KOPT-K1 (cell line): ENCODE data around the gene AIFM1.

Source experiments
- H3K27ac ChIP-seq: fragments of 200-600 bp; sonication (generic); 2 replicates; pipeline ENCODE4 v1.5.1; 2016; ENCODE audit warnings: antibody characterized with exemption, mild to moderate bottlenecking, low read depth, low read length; ENCODE audit not compliant: poor library complexity, severe bottlenecking
- H3K36me3 ChIP-seq: fragments of 200-600 bp; sonication (generic); 2 replicates; pipeline ENCODE4 v1.5.1; 2017; ENCODE audit warnings: antibody characterized with exemption, mild to moderate bottlenecking, low read length, moderate library complexity; ENCODE audit not compliant: insufficient read depth
- H3K9me3 ChIP-seq: fragments of 200-600 bp; sonication (generic); 2 replicates; pipeline ENCODE4 v1.5.1; 2017; ENCODE audit warnings: antibody characterized with exemption, low read length, mild to moderate bottlenecking; ENCODE audit not compliant: insufficient read depth, poor library complexity, severe bottlenecking

The AIFM1 gene

DNA sequence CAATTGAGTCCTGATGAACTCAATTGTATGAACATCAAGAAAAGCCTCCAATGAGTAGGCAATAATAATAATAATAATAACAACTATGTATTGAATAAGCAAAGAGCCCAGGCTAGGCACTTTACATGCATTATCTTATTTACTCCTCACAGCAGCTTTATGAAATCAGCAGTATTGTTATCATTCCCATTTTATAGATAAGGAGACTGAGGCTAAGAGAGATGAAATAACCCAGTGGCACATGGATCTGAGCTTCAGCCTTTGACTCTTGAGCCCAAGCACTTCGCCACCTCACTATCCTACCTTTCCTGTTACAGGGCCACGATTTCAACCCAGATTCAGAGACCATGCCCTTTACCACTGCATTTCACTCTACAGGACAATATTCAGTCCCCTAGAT is 9.3 kb upstream of the AIFM1 start:
- H3K36me3 ChIP-seq: peaks cover 21% of the 10 kb centered on the region
- no peak overlapping the region for H3K27ac ChIP-seq
- no peaks in the 10 kb centered on the region for H3K9me3 ChIP-seq

DNA sequence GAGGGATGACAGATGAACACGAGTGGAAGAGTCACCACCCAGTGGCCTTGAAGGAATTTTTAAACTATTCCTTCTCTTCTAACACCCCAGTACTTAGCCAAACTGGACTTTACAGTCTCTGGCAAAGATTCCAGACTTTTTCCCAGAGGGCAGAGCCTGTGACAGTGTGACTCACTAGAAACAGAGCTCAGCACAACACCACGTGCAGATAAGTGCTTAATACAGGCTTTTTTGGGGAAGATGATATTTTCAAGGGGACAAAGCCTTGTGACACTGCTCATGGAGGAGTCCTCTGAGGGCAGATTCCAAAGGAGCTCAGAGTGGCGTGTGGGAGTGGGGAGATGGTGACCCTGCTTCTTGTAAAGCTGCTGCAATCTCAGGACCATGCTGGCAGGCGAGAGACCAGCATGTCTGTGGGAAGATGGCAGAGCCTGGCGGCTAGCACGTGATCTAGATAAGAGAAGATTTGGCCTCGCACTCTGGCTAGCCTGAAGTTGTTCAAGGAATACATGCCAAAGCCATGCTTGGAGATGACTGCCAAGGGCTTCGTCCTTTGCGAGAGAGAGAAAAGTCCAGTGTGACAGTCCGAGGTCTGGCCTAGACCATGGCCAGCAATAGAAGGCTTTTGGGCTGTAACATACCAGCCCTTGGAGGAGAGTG is 8.5 kb upstream of the AIFM1 start:
- Histone ChIP-seq H3K9me3 (no peaks in the 10 kb centered on the region), H3K36me3 (peaks cover 20% of the 10 kb centered on the region), H3K27ac (peak overlapping the region; percentile 87)

GRCh38 chrX:130173190-130173895 is 7.7 kb upstream of the AIFM1 start:
- H3K27ac ChIP-seq: peak overlapping the region; percentile 87
- H3K36me3 ChIP-seq: peaks cover 16% of the 10 kb centered on the region

DNA sequence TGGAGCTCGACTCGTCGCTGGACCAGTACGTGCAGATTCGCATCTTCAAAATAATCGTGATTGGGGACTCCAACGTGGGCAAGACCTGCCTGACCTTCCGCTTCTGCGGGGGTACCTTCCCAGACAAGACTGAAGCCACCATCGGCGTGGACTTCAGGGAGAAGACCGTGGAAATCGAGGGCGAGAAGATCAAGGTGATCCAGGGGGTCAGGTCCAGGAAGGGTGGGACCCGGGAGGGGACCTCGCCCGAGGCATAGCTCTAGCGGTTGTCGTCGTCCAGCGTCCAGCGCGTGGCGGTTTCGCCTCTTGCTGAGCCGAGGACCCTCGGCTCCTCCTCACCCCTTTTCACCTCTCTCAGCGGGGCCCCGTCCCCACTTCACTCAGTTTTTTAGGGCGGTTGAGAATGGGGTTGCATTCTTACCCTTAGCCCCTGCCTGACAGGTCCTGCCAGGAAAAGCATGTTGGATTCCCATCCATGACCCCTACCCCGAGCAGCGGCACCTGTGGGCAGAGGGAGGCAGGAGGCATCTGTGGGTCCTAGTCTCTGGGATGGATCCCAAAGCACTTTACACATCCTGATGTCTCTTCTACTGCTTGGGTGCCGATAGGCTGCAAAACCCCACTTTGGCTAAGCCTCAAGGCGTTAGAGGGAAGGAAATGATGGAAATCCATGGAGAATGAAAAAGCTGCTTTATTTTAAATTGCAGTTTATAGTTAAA is 6.6 kb upstream of the AIFM1 start:
- Histone ChIP-seq H3K9me3 (no peaks in the 10 kb centered on the region), H3K27ac (peak overlapping the region; percentile 87), H3K36me3 (peaks cover 9% of the 10 kb centered on the region)

More at GRCh38 chrX:130173190-130173895, 7.7 kb upstream of the AIFM1 start:
- no peaks in the 10 kb centered on the region for H3K9me3 ChIP-seq

- H3K36me3 ChIP-seq: peaks cover 2% of the 10 kb centered on the region; the same call in 1 of the 2 replicates
- no peaks in the 10 kb centered on the region for H3K9me3 ChIP-seq
- H3K27ac ChIP-seq: peak within 1 kb of the TSS; percentile 87
Observed at GRCh38 chrX:130171446-130172126, 5.9 kb upstream of the AIFM1 start, which contains the start of gene RAB33A. TSS of gene RAB33A (plus strand) at chrX:130171962. CDS start at chrX:130172063, 101 bp downstream.

- Histone ChIP-seq H3K9me3 (no peaks in the 10 kb centered on the region), H3K27ac (peak overlapping the region; percentile 87), H3K36me3 (no peaks in the 10 kb centered on the region)
Observed at GRCh38 chrX:130170752-130171445, 5.3 kb upstream of the AIFM1 start.

- Histone ChIP-seq H3K36me3 (peaks cover 14% of the 10 kb centered on the region), H3K27ac (peak overlapping the region; percentile 84), H3K9me3 (no peaks in the 10 kb centered on the region)
Observed at GRCh38 chrX:130167040-130167439, 1.4 kb upstream of the AIFM1 start.

GRCh38 chrX:130166503-130166777 is 799 bp upstream of the AIFM1 start:
- Histone ChIP-seq H3K9me3 (no peaks in the 10 kb centered on the region), H3K36me3 (peaks cover 14% of the 10 kb centered on the region), H3K27ac (peak overlapping the region; percentile 84)

DNA sequence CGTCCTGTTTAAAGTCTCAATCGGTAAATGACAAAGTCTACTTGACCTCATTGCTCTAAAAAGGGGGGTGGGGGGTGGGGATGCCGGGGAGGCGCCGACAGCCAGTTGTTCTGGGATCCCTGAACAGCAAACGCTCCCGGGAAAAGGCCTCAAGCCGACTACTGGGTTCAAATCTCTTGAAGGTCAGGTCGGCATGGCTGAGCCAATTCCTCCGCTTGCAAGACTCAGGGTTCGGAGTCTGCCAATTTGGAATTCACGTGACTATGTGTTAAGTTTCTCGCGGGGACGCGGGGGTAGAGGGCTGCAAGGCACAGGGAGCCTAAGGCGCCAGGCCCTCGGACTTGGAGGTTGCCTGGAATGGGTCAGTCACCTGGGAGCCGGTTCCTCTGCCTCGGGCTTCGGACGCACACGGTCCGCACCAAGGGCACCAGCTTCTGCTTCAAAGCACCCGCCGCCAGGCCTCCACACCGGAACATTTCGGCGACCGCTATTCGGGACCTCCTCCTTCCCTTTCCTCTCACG is 399 bp downstream of the AIFM1 start:
- Histone ChIP-seq H3K36me3 (peaks cover 14% of the 10 kb centered on the region), H3K27ac (peak overlapping the region; percentile 84), H3K9me3 (no peaks in the 10 kb centered on the region)

DNA sequence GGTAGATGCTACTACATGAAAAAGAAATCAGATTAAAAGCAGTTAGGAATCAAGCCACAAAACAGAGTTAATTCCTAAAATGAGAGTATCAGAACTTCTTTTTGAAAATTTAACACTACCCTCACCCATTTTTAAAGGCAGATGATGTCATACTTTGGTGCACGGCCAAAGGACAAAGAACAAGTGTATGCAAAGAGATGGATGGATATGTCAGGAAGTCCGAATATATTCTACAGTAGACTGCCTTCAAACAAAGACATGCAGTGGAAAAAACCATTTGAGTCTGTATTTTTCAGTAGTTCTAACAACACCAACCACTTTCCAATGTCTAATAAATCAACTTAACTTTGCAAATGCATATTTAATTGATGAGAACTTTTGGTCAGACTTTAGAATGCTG is 2.2 kb downstream of the AIFM1 start:
- Histone ChIP-seq H3K9me3 (no peaks in the 10 kb centered on the region), H3K36me3 (peaks cover 14% of the 10 kb centered on the region), H3K27ac (no peak overlapping the region)

- H3K9me3 ChIP-seq: no peaks in the 10 kb centered on the region
- H3K36me3 ChIP-seq: peaks cover 14% of the 10 kb centered on the region
- no peak overlapping the region for H3K27ac ChIP-seq
Observed at GRCh38 chrX:130162094-130162735, 3.4 kb downstream of the AIFM1 start.

DNA sequence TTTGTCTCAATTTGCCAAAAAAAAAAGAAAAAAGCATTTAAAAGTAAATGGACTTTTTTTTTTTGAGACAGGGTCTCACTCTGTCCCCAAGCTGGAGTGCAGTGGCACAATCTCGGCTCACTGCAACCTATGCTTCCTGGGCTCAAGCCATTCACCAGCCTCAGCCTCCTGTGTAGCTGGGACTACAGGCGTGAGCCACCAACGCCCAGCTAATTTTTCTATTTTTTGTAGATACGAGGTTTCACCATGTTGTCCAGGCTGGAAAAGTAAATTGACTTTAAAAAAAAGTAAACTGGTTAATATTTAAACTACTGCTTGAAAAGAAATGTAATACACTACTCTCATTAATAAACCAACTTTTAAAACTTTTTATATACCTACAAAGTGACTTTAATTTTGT is 5.9 kb downstream of the AIFM1 start:
- H3K36me3 ChIP-seq: peaks cover 30% of the 10 kb centered on the region
- no peaks in the 10 kb centered on the region for H3K9me3 ChIP-seq
- no peak overlapping the region for H3K27ac ChIP-seq

DNA sequence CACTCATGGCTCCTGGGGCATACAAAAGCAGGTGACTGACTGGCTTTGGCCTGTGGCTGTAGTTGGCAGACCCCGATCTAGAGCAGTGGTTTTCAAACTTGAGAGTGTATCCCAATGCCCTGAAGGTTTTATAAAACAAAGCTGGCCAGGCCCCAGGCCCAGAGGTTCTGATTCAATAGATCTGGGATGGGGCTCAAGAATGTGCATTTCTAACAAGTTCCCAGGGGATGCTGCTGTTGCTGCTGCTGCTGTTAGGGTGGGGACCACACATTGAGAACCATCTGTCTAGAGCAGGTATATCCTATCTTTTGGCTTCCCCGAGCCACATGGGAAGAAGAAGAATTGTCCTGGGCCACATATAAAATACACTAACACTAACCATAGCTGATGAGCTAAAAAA is 7.3 kb downstream of the AIFM1 start:
- H3K9me3 ChIP-seq: no peaks in the 10 kb centered on the region
- no peak overlapping the region for H3K27ac ChIP-seq
- H3K36me3 ChIP-seq: peaks cover 41% of the 10 kb centered on the region

GRCh38 chrX:130155564-130155963 is 10.1 kb downstream of the AIFM1 start:
- Histone ChIP-seq H3K36me3 (peaks cover 36% of the 10 kb centered on the region), H3K9me3 (no peaks in the 10 kb centered on the region), H3K27ac (no peak overlapping the region)
